Astrocyte (in vitro differentiated cells and primary cell): Measurements from ENCODE around the gene MT1E. TPM values are rescaled to one million over a fixed set of nuclear protein-coding genes. Genes with fewer than 3 reads are reported as not detected.

ENCODE experiments used
- DNase-seq: peaks from one replicate; pipeline ENCODE4 v3.0.0-alpha.2; 2010; ENCODE audit warnings: low read depth
- FAIRE-seq: peaks from 2 replicates; lab custom pipeline; 2011; peaks lifted over from hg19 to GRCh38; lab: Jason Lieb, UNC
- H2AFZ ChIP-seq: 2 replicates; pipeline ENCODE4 v1.6.0; 2012; ENCODE audit warnings: low read depth, low read length, inconsistent platforms
- H3K27ac ChIP-seq: 2 replicates; pipeline ENCODE4 v1.5.1; 2011; ENCODE audit warnings: low read depth, low read length, inconsistent platforms
- H3K27me3 ChIP-seq: 2 replicates; pipeline ENCODE4 v1.6.0; 2011; ENCODE audit warnings: low read length, inconsistent platforms; ENCODE audit not compliant: insufficient read depth
- H3K36me3 ChIP-seq: 2 replicates; pipeline ENCODE4 v1.5.1; 2011; ENCODE audit warnings: low read length, inconsistent platforms; ENCODE audit not compliant: insufficient read depth
- H3K4me1 ChIP-seq: 2 replicates; pipeline ENCODE4 v1.5.1; 2011; ENCODE audit warnings: low read length, inconsistent platforms; ENCODE audit not compliant: insufficient read depth
- H3K4me2 ChIP-seq: 2 replicates; pipeline ENCODE4 v1.6.0; 2012; ENCODE audit warnings: low read length, inconsistent platforms
- H3K4me3 ChIP-seq: 2 replicates; pipeline ENCODE4 v1.5.1; 2011; ENCODE audit warnings: low read depth, mild to moderate bottlenecking, low read length, inconsistent platforms; ENCODE audit not compliant: insufficient read depth
- H3K79me2 ChIP-seq: 2 replicates; pipeline ENCODE4 v1.6.0; 2012; ENCODE audit warnings: mild to moderate bottlenecking, low read length, inconsistent platforms; ENCODE audit not compliant: insufficient read depth
- H3K9ac ChIP-seq: 2 replicates; pipeline ENCODE4 v1.6.0; 2012; ENCODE audit warnings: mild to moderate bottlenecking, low read length, inconsistent platforms
- H3K9me3 ChIP-seq: 2 replicates; pipeline ENCODE4 v1.5.1; 2012; ENCODE audit warnings: low read depth, mild to moderate bottlenecking, low read length, inconsistent platforms; ENCODE audit not compliant: insufficient read depth
- H4K20me1 ChIP-seq: 2 replicates; pipeline ENCODE4 v1.6.0; 2012; ENCODE audit warnings: low read length, inconsistent platforms; ENCODE audit not compliant: insufficient read depth
- H3K27ac Mint-ChIP-seq: one replicate; pipeline ENCODE4 v1.8.0; 2021; ENCODE audit warnings: mild to moderate bottlenecking, mixed read lengths; ENCODE audit not compliant: unreplicated experiment
- H3K27me3 Mint-ChIP-seq: one replicate; pipeline ENCODE4 v1.8.0; 2021; ENCODE audit warnings: low read depth, mixed read lengths; ENCODE audit not compliant: unreplicated experiment
- H3K36me3 Mint-ChIP-seq: one replicate; pipeline ENCODE4 v1.8.0; 2021; ENCODE audit warnings: low read depth, mixed read lengths; ENCODE audit not compliant: unreplicated experiment
- H3K4me1 Mint-ChIP-seq: one replicate; pipeline ENCODE4 v1.8.0; 2021; ENCODE audit warnings: low read depth, mixed read lengths; ENCODE audit not compliant: unreplicated experiment
- H3K4me3 Mint-ChIP-seq: one replicate; pipeline ENCODE4 v1.8.0; 2021; ENCODE audit warnings: mild to moderate bottlenecking, moderate library complexity, mixed read lengths; ENCODE audit not compliant: unreplicated experiment
- H3K9me3 Mint-ChIP-seq: one replicate; pipeline ENCODE4 v1.8.0; 2021; ENCODE audit warnings: mild to moderate bottlenecking, mixed read lengths; ENCODE audit not compliant: unreplicated experiment
- EZH2 ChIP-seq: IDR thresholded peaks from 2 replicates; pipeline ENCODE4 v1.6.1; 2012; ENCODE audit warnings: mild to moderate bottlenecking, low read length, inconsistent platforms; ENCODE audit not compliant: insufficient read depth
- total RNA-seq: library from RNA; stranded (reverse); gene quantifications from 2 replicates; pipeline ENCODE4 v1.2.1, GENCODE V29; 2021
- TF ChIP-seq, protein P1 (sequence below): IDR thresholded peaks from 2 replicates; pipeline ENCODE4 v1.5.1; 2011; ENCODE audit warnings: low read depth, mild to moderate bottlenecking, inconsistent platforms, low read length, moderate library complexity; ENCODE audit not compliant: insufficient read depth

MT1E gene
- total RNA-seq, 1 donor from 2014 or later, result 11.9 TPM

DNA sequence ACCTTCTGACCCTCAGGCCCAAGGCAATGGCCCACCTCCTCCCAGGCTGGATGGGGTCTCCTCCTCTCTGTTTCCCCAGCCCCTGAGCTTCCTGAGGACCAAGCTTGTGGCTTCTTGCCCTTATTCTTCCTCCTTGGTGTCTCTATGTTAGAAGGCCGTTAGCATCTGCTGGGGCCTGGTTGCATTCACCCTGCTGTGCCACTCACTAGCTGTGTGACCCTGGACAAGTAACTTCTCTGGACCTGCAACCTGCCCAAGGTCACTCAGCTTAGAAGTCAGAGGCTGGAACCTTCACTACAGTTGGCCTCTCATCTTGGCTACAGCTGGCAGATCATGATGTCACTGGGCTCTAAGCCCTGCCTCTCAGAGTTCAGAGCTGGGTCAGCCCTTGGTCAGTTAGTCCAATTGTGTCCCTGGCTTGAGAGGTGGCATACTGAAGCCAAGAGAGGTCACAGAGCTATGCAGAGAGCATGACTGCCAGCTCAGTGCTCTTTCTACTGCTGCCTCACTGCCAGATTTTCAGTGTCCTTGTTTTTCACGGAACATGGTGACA lies 14.2 kb upstream of the MT1E start:
- Histone ChIP-seq H3K9ac (peak overlapping the region; percentile 92), H3K27ac (peak overlapping the region; percentile 98), H4K20me1 (peaks cover 5% of the 10 kb centered on the region), H3K9me3 (no peaks in the 10 kb centered on the region), H3K27me3 (no peaks in the 10 kb centered on the region), H3K4me3 (no peak overlapping the region), H3K36me3 (no peaks in the 10 kb centered on the region), H2AFZ (no peak overlapping the region), H3K4me1 (peaks cover 68% of the 10 kb centered on the region), H3K4me2 (peak overlapping the region; percentile 88), H3K79me2 (peaks cover 20% of the 10 kb centered on the region)
- DNase-seq (peak; percentile 48), FAIRE-seq (no peak)
- peak overlapping the region; percentile 69 for H3K27ac Mint-ChIP-seq
- peaks cover 34% of the 10 kb centered on the region for H3K4me1 Mint-ChIP-seq
- no peaks in the 10 kb centered on the region for H3K9me3 Mint-ChIP-seq
- no peak for TF ChIP-seq EZH2
- TF ChIP-seq, protein P1, sequence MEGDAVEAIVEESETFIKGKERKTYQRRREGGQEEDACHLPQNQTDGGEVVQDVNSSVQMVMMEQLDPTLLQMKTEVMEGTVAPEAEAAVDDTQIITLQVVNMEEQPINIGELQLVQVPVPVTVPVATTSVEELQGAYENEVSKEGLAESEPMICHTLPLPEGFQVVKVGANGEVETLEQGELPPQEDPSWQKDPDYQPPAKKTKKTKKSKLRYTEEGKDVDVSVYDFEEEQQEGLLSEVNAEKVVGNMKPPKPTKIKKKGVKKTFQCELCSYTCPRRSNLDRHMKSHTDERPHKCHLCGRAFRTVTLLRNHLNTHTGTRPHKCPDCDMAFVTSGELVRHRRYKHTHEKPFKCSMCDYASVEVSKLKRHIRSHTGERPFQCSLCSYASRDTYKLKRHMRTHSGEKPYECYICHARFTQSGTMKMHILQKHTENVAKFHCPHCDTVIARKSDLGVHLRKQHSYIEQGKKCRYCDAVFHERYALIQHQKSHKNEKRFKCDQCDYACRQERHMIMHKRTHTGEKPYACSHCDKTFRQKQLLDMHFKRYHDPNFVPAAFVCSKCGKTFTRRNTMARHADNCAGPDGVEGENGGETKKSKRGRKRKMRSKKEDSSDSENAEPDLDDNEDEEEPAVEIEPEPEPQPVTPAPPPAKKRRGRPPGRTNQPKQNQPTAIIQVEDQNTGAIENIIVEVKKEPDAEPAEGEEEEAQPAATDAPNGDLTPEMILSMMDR, result no peak
- H3K36me3 Mint-ChIP-seq, result no peaks in the 10 kb centered on the region
- H3K27me3 Mint-ChIP-seq, result peaks cover 2% of the 10 kb centered on the region
- no peak overlapping the region for H3K4me3 Mint-ChIP-seq

DNA sequence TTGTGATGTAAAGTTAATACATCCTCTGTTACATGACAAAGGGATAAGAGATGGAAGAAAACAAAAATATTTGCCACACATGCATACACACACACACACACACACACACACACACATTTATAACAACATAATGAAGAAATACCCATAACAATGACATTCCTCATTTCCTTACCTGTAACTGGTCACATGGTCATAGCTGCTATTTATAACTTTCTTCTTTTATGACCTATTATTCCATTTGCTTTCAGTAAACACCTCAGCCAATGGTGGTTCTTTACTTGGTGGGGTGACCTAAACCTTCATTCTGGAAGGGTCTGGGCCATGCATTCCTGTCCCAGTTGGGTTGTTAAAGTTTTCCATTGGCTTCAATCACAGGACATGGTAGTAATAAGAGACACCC lies 11.9 kb upstream of the MT1E start:
- Mint-ChIP-seq H3K27me3 (peaks cover 23% of the 10 kb centered on the region), H3K36me3 (no peaks in the 10 kb centered on the region), H3K27ac (no peak overlapping the region), H3K4me1 (peaks cover 18% of the 10 kb centered on the region), H3K9me3 (no peaks in the 10 kb centered on the region), H3K4me3 (no peak overlapping the region)
- TF ChIP-seq, protein P1, result no peak
- TF ChIP-seq EZH2, result no peak
- H3K4me2 ChIP-seq, result peak overlapping the region; percentile 63
- H3K36me3 ChIP-seq, result no peaks in the 10 kb centered on the region
- H3K79me2 ChIP-seq, result peaks cover 17% of the 10 kb centered on the region
- H3K9ac ChIP-seq, result peak overlapping the region; percentile 12
- H3K9me3 ChIP-seq, result no peaks in the 10 kb centered on the region
- peaks cover 65% of the 10 kb centered on the region for H3K4me1 ChIP-seq
- no peak overlapping the region for H3K4me3 ChIP-seq
- FAIRE-seq (no peak), DNase-seq (no peak)
- no peak overlapping the region for H2AFZ ChIP-seq
- peaks cover 2% of the 10 kb centered on the region for H4K20me1 ChIP-seq
- H3K27ac ChIP-seq, result peak overlapping the region; percentile 63
- H3K27me3 ChIP-seq, result no peaks in the 10 kb centered on the region

DNA sequence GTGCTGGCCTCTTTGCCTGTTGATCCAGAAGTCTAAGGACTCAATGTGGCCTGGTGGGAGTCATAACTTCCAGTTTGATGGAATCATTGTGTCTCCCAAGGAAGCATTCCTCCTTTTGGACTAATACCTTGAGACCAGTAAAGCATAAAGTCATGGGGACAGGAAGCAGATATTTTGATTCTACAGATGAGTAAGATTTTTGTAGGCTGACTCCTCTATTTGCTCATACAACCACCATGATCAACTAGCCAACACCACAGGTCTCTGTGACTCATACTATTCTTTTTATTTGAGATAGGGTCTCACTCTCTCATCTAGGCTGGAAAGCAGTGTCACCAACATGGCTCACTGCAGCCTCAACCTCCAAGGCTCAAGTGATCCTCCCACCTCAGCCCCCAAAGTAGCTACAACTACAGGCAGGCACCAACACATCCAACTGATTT lies 11.0 kb upstream of the MT1E start:
- Mint-ChIP-seq H3K27ac (no peak overlapping the region), H3K4me3 (no peak overlapping the region), H3K27me3 (peaks cover 31% of the 10 kb centered on the region), H3K36me3 (no peaks in the 10 kb centered on the region), H3K4me1 (peaks cover 16% of the 10 kb centered on the region), H3K9me3 (no peaks in the 10 kb centered on the region)
- peak overlapping the region; percentile 66 for H3K27ac ChIP-seq
- no peak overlapping the region for H2AFZ ChIP-seq
- H3K4me3 ChIP-seq, result no peak overlapping the region
- no peaks in the 10 kb centered on the region for H3K27me3 ChIP-seq
- TF ChIP-seq EZH2, result no peak
- TF ChIP-seq, protein P1, result no peak
- peaks cover 65% of the 10 kb centered on the region for H3K4me1 ChIP-seq
- H3K9me3 ChIP-seq, result no peaks in the 10 kb centered on the region
- DNase-seq, result peak; percentile 94
- peak; percentile 68 for FAIRE-seq
- peaks cover 8% of the 10 kb centered on the region for H3K79me2 ChIP-seq
- H3K4me2 ChIP-seq, result peak overlapping the region; percentile 63
- H4K20me1 ChIP-seq, result no peaks in the 10 kb centered on the region
- H3K36me3 ChIP-seq, result no peaks in the 10 kb centered on the region
- peak overlapping the region; percentile 17 for H3K9ac ChIP-seq
